GDM1 (cell line): ENCODE data around the gene BBX.
A peak's percentile ranks its signal among the peaks of the same experiment; 100 is the strongest.

Source experiments
- DNase-seq: peaks from one replicate; lab custom pipeline; 2025; lab: John Stamatoyannopoulos, UW

Gene BBX

DNA sequence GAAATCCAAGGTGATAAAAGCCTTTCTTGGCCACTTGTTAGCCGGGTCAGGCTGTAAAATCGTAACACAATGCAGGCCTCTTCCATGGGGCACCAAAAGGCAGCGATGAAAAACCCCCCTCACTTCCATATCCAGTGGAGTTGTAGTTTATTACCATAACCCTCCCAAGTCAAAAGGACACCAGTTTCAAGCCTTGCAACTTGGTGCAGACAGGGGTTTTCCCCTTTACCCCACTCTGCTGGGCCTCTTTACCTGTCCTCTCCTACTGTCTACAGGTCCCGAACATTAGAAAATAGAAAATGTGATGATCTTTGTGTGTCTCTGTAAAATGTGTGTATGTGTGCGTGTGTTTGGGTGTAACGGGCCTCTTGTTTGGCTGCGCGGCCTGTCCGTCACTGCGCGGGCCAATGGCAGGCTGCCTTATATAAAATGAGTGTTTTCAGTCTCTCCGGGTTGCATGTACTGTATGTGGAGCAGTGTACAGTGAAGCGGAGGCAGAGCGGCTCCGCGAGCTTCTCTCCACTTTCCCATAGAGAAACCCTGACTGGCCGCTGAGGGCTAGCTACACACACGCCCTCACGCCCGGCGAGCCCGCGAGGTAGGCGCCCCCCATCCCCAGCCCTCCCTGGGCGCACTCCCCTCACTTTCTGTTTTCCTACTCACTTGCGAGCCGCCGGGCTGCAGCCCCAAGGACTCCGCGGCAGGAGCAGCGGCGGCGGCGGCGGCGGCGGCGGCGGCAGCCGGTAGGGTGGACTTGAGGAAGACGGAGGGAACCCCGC lies at the start of gene BBX:
Gene BBX (plus strand): TSS at position 453 of the 779 bp plus-strand sequence. CDS start 187,499 bp downstream, outside the sequence.
- DNase-seq = peak; percentile 89

DNA sequence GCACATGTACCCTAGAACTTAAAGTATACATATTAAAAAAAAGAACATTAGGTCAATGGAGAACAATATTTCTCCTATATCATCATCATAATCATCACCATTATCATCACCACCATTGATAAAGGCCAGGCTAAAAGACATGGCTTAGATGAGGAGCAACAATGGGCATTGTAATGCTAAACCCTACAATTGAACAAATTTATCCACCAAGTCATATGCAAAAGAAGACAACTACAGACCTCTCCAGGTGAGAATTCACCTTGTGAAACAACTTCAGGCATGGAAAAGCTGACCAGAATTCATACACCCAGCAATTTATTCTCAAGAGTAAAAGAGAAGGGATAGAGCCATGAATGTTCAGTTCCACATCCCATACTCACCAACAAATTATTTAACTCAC lies 46.3 kb upstream of the BBX start:
- DNase-seq = no peak

DNA sequence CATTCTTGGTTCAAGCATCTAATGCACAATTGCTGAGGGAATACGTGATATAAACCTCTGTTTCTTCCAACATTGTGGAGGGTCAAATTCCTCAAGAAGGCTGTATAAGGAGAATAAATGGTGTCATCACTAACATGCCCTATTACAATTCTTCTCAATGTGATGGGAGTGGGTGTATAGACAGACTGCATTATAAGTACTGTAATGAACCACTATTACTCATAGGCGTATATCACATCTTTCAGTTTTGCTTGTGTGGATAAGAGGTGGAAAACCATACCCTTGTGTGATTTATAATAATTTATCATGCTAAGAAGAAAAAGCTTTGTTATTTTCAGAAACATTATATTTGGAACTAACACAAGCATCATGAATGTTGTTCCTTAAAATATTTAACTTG lies 35.3 kb upstream of the BBX start:
- no peak for DNase-seq

DNA sequence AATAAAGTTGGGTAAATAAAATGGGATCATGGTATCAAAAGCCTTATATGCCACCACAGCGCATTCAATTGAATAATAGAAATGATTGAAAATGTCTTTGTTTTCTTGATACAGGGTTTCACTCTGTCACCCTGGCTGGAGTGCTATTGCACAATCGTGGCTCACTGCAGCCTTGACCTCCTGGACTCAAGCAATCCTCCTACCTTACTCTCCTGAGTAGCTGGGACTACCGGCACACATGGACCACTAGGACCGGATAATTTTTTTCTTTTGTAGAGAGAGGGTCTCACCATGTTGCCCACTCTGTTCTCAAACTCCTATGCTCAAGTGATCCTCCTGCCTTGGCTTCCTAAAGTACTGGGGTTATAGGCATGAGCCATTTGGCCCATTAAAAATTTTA lies 33.8 kb upstream of the BBX start:
- no peak for DNase-seq

DNA sequence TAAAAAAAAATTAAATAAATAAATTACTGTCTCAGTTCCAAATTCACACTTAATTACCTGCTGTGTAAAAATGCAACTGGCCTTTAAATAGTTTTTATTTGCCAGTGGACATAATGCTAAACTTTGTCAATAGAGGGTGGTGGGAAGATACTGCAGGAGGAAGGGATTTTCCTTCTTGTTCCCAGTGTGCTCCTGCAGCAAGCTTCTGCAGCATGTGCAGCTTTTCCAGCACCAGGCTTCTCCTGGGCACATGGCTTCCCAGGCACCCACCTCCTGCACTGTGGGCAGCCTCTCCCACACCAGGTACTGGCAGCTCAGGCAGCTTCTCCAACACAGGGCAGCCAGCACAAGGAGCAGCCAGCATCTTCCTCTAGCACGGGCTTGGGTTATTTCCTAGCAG lies 29.6 kb upstream of the BBX start:
- DNase-seq = no peak

DNA sequence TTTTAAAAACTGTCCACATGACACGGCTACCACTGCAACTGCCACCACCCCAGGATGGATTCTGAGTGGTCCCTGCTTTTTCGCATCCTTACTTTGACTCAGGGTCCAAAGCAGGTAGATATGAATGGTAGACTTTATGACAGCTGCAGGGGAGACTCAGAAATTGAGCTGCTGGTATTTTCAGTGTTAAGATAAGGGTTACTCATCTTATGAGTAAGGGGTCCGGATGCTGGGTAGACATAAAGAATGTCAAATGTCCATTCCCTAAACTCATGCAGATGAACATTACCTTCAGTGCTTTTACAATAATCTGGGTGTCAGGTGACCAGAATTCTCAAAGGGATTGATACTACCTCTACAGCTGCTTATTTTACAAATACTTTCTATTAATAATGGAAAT lies 25.9 kb upstream of the BBX start:
- no peak for DNase-seq

DNA sequence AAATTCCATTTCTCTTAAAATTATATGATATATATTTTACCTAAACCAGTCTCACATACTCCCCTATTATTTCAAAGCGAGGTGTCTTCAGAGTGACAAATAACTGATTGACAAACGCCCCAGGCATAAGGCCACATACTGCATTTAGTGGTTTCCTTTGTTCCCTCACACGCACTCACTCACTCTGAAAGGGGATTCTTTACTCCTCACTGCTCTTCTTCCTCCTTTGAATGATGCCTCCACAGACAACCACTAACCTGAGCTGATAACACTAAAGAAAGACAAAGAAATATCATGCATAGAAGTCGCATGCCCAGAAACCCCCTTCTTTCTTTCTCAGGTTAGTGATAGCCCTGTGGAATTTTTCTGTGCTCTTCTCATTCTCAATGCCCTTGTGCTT lies 24.1 kb upstream of the BBX start:
- DNase-seq = no peak

DNA sequence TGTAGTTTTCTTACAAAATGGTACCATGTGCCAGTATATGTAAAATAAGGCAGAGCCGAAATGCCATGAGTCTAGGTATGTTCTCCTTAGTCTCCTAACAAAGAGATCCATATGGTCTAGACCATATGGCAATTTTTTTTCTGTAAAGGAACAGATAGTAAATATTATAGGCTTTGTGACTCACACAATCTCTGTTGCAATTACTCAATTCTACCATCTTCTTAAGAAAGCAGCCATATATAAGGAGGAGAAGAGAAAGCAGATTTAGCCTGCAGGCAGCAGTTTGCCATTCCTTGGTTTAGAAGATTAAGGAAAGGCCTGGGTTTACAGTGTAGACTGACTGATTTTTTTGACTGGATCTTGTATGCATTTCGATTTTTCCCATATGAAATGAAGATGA lies 16.3 kb upstream of the BBX start:
- no peak for DNase-seq

DNA sequence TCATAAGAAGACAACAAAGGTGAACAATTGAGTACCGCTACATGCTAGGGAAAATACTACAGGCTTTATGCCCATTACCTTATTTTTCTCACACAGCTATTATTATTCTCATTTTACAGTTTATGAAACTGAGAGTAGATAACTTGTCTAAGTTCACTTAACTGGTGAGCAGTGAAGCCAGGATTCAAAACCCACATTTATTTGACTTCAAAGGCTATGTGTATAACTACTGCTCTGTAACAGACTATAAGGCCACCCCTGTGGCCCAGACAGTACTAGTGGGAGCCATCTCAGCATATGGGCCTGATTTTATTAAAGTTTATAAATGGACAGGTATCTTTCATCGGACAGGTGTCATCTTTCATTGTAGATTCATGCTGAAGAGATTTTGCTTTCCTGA lies 14.4 kb upstream of the BBX start:
- DNase-seq = no peak

DNA sequence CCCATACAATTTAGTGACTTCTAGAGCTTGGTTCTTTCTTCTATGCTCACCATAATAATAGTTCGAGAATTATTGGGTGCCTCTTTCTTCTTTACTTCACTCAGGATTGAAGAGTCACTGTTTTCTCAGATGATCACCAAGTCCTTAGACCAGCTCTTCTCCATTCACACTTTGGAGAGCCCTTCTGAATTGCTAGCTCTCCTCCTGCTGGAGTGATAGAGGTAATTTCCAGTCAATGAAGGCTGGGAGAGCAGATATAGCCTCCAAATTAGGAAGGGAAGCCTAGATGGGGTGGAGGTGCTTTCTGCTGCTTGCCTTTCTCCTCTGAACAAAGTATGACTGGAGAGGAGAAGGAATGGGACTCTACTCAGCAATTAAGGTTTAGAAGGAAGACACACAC lies 10.7 kb upstream of the BBX start:
- DNase-seq = no peak

DNA sequence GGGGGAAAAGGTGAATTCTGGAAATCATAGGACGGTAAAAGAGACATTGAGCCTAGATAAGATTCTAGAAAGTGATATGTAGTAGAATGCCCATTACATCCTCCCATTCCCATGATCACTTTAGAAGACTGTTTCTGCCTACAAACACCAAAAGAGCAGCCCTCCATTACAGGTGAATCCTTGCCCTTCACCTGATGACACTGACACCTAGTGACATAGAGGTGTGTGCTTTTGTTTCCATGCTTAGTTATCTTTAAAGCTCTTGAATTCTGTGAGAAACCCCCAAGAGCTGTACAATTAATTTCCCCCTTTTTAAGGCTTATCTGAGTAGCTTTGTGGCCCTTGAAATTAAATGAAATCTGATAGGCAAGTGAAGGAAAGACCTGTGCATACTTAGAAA lies 8.3 kb upstream of the BBX start:
- DNase-seq = no peak

DNA sequence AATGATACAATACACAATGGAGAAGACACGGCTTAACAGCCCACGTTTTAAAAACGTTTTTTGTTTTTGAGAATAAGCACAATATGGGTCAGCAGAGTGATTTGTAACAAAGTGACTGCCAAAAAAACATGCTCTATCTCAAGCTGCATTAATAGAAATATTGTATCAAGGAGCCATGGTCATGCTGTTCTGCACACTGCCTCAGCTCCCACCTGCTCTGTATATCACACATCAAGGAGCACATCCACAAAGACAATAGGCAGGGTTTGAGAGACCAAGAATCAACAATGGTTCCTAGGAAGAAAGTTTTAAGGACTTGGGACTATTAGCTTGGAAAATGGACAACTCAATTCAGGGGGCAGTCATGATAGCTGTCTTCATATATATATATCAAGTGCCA lies 6.3 kb upstream of the BBX start:
- DNase-seq = no peak

DNA sequence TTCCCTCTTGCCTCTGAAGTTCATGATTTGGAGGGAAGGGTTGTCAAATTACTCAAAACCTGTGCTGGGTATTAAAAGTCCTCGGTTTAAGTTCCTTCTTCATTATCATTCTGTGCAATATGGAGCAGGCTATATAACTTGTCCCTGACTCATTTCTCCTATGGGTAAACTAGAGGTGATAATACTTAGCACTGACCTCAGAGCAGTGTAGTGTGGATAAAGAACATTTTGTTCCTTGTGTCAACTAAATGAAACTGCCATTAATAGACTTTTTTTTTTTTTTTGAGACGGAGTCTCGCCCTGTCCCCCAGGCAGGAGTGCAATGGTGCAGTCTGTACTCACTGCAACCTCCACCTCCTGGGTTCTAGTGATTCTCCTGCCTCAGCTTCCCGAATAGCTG lies 2.2 kb upstream of the BBX start:
- no peak for DNase-seq

DNA sequence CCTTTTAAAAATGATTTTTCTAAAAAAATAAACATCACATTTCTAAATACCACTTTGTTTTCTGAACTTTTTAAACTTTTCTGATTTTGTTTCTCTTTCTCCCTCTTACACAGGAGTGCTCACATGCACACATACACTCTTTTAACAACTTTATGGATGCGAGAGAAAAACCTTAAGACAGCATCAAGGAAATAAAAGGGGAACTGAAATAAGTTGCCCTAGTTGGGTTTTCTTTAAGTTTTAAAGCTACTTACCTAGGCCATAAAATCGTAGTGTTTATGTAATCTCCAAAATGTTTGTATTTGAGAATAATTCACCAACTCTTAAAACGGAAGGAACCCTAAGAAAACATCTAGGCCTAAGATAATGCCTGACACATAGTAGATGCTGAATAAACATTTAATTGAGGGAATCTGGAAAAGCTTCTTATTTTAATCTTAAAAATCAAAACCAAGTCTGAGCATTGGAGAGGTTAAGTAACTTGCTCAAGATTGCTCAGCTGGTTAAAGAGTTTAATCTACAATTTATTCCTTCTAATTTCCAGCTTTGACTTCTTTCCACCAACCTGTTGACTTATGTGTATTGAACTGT lies 1.2 kb upstream of the BBX start:
- DNase-seq = no peak

DNA sequence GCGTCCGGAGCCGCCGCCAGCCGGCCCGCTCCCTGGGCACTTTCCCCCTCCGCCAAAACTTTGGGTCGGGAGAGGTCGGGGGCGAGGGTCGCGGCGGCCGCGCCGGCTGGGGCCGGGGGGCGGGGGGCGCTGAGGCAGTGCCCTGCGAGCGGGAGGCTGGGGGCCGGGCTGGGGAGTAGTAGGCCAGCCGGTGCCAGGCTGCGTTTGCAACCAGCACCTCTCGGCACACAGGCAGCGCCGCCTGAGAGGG lies 452 bp downstream of the BBX start:
- DNase-seq = peak; percentile 49

DNA sequence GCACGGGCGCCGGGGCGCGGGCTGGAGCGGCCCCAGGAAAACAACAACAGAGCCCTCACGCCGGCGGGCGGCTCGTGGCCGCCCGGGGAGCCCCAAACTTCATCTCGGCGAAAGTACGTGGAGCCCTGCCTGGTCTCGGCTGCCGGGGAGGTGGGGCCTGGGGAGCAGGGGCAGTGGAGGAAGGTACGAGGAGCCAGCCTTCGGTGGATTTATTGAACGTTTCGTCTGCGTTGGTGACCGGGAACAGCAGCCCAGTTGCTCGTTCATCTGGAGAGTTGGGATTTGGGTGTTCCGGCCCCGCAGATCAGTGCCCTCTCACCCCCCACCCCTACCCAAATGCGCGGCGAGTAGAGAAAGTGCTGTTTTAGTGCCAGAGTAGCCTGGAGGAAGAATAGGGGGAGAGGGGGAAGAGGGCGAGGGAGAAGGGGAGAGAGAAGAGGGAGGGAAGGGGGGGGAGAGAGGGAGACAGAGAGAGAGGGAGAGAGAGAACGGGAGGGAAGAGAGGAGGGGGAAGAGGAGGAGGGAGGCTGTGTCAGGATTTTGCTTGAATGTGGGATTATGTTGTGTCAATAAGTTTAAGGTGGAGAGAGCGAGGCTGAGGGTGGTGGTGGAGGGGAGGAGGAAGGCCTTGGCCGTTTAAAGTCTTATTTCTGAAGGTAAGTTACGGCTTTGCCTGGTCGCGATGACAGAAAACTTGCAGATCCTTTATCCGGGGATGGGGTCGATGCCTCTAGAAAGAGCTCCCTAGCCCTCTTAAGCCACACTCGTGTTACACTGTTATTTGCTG lies 970 bp downstream of the BBX start:
- DNase-seq = peak; percentile 45

DNA sequence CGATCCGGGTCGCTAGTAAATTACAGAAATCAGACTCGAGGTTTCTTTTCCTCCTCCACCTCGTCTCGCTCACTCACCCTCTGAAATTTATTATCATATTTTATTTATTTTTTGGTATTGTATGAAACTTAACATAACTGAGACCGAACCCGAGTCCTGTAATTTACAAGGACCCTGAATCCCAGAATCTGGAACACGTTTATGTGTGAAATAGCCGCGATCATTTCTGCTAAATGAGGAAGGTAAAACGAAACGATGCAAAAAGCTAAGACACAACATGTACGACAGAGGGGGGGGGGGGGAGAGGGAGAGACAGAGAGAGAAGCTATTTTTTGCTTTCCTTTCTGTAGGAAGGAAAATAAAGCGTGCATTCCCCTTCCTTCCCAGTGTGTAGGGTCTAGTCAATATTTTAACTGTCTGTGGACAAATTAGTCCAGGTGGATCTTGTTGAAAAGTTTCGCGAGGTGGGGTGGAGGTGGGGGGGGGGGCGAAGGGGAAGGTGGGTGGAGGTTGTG lies 1.6 kb downstream of the BBX start:
- DNase-seq = no peak

DNA sequence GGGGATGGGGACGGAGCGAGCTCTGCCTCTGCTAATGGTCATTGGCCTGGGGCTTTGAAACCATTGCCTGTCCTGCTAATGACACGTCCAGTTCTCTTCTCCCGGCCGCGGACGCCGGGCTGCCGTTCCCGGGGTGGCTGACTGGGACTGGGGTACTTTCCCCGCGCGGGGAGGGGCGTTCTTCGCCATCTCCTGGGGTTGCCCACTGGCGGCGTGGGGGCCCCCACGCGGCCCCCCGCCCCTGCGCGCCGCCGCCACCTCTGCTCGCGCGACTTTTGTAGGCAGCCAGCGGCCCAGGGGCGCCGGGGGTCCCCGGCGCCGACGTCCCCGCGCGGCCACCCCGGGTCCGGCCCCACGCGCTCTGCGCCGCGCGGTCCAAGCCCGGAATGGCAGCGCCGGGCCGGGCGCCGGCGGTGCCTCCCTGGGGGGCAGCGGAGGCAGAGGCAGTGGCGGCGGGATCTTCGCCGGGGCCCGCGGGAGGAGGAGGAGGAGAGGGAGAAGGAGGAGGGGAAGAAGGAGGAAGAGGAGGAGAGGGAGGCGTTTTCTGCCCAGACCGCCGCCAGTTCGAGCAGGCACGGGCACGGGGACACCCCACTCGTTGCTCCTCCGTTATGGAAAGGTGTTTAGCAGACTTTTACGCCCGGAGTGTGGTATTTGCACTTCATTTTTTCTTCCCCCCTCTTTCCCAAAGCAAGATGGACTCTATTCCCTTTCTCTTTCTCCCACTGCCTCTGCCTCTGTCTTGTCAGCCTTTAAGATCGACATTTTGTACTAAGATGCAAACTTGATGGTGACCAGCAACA lies 2.3 kb downstream of the BBX start:
- DNase-seq = peak; percentile 10

DNA sequence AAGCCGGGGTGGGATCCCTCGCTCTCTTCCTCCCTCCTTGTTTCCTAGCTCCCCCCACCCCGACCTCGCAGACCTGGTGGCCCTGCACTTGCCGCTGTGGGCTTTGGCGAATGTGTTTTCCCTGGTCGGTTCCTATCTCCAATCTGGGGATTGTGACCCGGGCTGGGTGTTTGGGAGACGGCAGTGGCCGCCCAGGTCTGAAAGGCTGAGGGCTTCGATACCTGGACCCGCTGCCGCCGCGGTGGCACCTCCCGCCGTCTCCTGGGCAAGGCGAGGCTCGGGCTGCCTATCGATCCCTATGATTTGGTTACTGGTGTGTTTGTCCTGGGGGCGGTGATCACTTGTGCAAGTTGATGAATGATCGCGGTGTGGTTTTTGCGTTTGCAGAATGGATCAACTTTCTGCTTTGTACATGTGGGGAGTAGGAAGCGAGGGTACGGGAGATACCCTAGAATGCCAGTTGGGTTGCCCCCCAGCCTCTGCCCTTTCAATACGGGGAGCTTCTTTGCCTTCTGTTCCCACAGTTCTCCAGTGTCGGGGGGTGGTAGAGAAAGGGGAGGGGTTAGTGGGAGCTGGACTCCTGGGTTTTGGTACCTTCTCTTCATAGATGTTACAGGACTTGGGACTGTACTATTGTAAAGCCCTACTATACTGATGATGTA lies 3.0 kb downstream of the BBX start:
- DNase-seq = no peak

DNA sequence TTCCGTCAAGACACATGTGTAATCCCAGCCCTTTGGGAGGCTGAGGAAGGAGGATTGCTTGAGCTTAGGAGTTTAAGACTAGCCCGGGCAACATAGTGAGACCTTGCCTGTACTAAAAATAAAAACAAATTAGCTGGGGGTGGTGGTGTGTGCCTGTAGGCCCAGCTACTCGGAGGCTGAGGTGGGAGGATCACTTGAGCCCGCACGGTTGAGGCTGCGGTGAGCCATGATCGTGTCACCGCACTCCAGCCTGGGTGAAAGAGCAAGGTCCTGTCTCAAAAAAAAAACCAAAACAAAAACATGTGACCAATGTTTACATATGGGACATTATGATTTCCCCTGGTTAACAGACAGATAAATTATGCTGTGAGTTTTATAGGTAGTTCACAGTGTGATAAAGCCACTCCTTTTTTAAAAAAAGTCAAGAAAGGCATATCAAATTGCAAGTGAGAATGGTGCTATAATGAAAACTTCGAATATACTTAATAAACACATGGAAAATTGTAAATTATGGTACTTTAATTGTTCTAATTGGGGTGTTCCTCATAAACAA lies 9.2 kb downstream of the BBX start:
- no peak for DNase-seq

DNA sequence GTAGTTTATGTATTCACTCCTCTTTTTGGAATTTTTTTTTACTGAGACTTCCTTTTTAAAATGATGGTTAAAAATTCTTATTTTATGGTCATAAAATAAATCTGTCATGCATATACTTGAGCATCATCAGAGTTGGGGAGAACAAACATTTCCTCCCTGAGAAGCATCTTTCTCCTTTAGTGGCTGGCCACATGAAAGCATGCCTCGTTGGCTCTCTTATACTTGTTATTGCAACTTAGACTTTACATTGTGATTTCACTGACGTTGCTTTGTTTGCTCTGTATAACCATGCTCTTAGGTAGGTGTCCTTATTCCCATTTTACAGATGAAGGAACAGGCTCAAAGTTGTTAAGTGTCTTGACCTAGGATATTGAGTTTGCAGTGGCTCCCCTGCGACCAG lies 18.1 kb downstream of the BBX start:
- no peak for DNase-seq

DNA sequence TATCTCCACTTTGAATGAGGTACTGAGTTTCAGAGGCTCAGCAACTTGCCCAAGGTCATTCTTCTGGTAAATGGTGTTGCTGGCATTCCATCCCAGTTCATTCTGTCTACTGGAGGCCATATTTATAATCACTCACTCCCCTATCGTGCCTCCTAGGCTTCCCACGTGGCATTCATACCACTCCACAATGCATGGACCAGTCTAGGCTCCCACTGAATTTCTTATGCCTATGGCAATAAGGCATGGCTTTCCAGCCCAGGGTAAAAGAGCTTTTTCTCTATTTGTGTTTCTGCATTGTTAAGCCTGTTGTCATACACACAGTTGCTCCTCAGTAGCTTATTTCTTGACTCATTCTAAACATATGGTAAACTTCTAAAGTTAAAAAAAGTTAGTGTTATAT lies 19.9 kb downstream of the BBX start:
- DNase-seq = no peak
